ENCODE results near the gene ALDH8A1.

Gene ALDH8A1

DNA sequence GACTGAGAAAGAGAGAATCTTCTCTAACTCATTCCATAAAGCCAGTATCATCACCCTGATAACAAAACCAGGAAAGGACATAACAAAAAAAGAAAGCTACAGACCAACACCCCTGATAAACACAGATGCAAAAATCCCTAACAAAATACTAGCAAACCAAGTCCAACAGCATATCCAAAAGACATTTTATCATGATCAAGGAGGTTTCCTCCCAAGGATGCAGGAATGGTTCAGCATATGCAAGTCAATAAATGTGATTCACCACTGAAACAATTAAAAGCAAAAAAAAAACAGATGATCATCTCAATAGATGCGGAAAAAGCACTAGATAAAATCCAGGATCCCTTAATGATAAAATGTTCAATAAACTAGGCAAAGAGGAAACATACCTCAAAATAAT lies 24.5 kb upstream of the ALDH8A1 start:
- TF ChIP-seq EP300 (IDR thresholded peaks at IDR 0.05; ENCODE audit: borderline replicate concordance) (no peak), TAF1 (IDR thresholded peaks at IDR 0.05; ENCODE audit: low read depth) (no peak), RAD21 (IDR thresholded peaks at IDR 0.05; ENCODE audit: low read depth) (no peak), EGR1 (IDR thresholded peaks at IDR 0.05) (no peak), MAX (IDR thresholded peaks at IDR 0.05) (no peak)

- TF ChIP-seq TCF12 (IDR thresholded peaks at IDR 0.05; ENCODE audit: low read depth) (no peak), RAD21 (IDR thresholded peaks at IDR 0.05; ENCODE audit: low read depth) (no peak), CREB1 (IDR thresholded peaks at IDR 0.05; ENCODE audit: low read depth) (no peak), FOXM1 (IDR thresholded peaks at IDR 0.05; ENCODE audit: borderline replicate concordance, low read depth) (no peak), MAX (IDR thresholded peaks at IDR 0.05) (no peak), YY1 (IDR thresholded peaks at IDR 0.05; ENCODE audit: low read depth) (no peak)
- TF ChIP-seq, protein P1, sequence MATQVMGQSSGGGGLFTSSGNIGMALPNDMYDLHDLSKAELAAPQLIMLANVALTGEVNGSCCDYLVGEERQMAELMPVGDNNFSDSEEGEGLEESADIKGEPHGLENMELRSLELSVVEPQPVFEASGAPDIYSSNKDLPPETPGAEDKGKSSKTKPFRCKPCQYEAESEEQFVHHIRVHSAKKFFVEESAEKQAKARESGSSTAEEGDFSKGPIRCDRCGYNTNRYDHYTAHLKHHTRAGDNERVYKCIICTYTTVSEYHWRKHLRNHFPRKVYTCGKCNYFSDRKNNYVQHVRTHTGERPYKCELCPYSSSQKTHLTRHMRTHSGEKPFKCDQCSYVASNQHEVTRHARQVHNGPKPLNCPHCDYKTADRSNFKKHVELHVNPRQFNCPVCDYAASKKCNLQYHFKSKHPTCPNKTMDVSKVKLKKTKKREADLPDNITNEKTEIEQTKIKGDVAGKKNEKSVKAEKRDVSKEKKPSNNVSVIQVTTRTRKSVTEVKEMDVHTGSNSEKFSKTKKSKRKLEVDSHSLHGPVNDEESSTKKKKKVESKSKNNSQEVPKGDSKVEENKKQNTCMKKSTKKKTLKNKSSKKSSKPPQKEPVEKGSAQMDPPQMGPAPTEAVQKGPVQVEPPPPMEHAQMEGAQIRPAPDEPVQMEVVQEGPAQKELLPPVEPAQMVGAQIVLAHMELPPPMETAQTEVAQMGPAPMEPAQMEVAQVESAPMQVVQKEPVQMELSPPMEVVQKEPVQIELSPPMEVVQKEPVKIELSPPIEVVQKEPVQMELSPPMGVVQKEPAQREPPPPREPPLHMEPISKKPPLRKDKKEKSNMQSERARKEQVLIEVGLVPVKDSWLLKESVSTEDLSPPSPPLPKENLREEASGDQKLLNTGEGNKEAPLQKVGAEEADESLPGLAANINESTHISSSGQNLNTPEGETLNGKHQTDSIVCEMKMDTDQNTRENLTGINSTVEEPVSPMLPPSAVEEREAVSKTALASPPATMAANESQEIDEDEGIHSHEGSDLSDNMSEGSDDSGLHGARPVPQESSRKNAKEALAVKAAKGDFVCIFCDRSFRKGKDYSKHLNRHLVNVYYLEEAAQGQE (IDR thresholded peaks at IDR 0.05; ENCODE audit: low read depth) = no peak
- TF ChIP-seq, protein P2, sequence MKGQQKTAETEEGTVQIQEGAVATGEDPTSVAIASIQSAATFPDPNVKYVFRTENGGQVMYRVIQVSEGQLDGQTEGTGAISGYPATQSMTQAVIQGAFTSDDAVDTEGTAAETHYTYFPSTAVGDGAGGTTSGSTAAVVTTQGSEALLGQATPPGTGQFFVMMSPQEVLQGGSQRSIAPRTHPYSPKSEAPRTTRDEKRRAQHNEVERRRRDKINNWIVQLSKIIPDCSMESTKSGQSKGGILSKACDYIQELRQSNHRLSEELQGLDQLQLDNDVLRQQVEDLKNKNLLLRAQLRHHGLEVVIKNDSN (IDR thresholded peaks at IDR 0.05) = no peak
These were observed 17.8 kb upstream of the ALDH8A1 start for GRCh38 chr6:134967711-134968110.

DNA sequence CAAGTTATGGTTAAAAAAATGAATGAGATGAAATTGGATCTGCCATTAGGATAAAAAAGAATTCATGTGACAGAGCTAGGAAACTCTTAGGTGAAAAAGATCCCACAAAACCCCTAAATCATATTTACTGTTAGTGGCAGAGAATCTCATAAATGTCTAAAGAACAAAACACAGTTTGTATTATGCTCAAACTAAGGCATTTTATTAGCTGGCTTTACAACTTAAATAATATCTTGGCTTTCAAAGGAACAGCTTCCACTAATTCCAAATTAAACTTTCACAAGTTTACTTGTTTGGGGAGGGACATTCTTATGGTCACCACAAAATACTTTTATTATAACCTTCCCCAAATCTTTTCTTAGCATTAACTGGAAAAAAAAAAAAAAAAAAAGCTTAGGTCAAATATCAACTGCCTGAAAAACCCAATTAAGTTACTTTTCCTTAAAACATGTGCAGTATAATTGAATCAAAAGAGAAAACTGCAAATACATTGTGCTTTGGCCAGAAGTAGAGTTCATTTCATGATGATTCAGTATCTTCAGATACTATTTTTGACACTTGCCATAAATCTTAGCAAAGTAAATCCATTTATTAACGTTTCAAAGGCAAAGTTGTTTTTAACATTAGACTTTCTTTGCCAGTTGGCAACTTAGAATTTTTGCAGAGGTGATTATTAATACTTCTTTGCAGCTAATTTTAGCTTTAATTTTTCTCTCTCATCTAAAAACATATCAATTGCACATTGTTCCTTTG lies 14.7 kb upstream of the ALDH8A1 start:
- no peak for TF ChIP-seq EP300 (IDR thresholded peaks at IDR 0.05; ENCODE audit: borderline replicate concordance)
- no peak for TF ChIP-seq TAF1 (IDR thresholded peaks at IDR 0.05; ENCODE audit: low read depth)
- no peak for TF ChIP-seq TEAD4 (IDR thresholded peaks at IDR 0.05)
- TF ChIP-seq RAD21 (IDR thresholded peaks at IDR 0.05; ENCODE audit: low read depth) = no peak
- TF ChIP-seq EGR1 (IDR thresholded peaks at IDR 0.05) = no peak
- TF ChIP-seq ZBTB7A (IDR thresholded peaks at IDR 0.05; ENCODE audit: low read depth) = no peak
- no peak for TF ChIP-seq YY1 (IDR thresholded peaks at IDR 0.05; ENCODE audit: low read depth)
- no peak for TF ChIP-seq CREB1 (IDR thresholded peaks at IDR 0.05; ENCODE audit: low read depth)
- TF ChIP-seq TCF12 (IDR thresholded peaks at IDR 0.05; ENCODE audit: low read depth) = no peak
- TF ChIP-seq, protein P2 (IDR thresholded peaks at IDR 0.05) = no peak
- TF ChIP-seq MAX (IDR thresholded peaks at IDR 0.05) = no peak
- no peak for TF ChIP-seq CEBPB (IDR thresholded peaks at IDR 0.05)
- TF ChIP-seq NFIC (IDR thresholded peaks at IDR 0.05) = no peak
- TF ChIP-seq, protein P1 (IDR thresholded peaks at IDR 0.05; ENCODE audit: low read depth) = no peak

GRCh38 chr6:134962421-134962820 lies 12.5 kb upstream of the ALDH8A1 start:
- no peak for TF ChIP-seq CEBPB (IDR thresholded peaks at IDR 0.05)
- no peak for TF ChIP-seq EP300 (IDR thresholded peaks at IDR 0.05; ENCODE audit: borderline replicate concordance)
- no peak for TF ChIP-seq MAX (IDR thresholded peaks at IDR 0.05)
- no peak for TF ChIP-seq RAD21 (IDR thresholded peaks at IDR 0.05; ENCODE audit: low read depth)
- TF ChIP-seq FOXM1 (IDR thresholded peaks at IDR 0.05; ENCODE audit: borderline replicate concordance, low read depth) = no peak
- no peak for TF ChIP-seq ZBTB7A (IDR thresholded peaks at IDR 0.05; ENCODE audit: low read depth)
- no peak for TF ChIP-seq CREB1 (IDR thresholded peaks at IDR 0.05; ENCODE audit: low read depth)
- TF ChIP-seq, protein P1 (IDR thresholded peaks at IDR 0.05; ENCODE audit: low read depth) = no peak
- no peak for TF ChIP-seq TCF12 (IDR thresholded peaks at IDR 0.05; ENCODE audit: low read depth)
- no peak for TF ChIP-seq NFIC (IDR thresholded peaks at IDR 0.05)
- TF ChIP-seq YY1 (IDR thresholded peaks at IDR 0.05; ENCODE audit: low read depth) = no peak
- TF ChIP-seq, protein P2 (IDR thresholded peaks at IDR 0.05) = no peak
- TF ChIP-seq TEAD4 (IDR thresholded peaks at IDR 0.05) = no peak
- TF ChIP-seq TAF1 (IDR thresholded peaks at IDR 0.05; ENCODE audit: low read depth) = no peak
- TF ChIP-seq EGR1 (IDR thresholded peaks at IDR 0.05) = no peak
